ENCODE data around the gene ASCC3. TPM values are rescaled to one million over a fixed set of nuclear protein-coding genes. Genes with fewer than 3 reads are reported as not detected.

The ASCC3 gene
- total RNA-seq, 1 donor from 2014 or later: 75.3 TPM

DNA sequence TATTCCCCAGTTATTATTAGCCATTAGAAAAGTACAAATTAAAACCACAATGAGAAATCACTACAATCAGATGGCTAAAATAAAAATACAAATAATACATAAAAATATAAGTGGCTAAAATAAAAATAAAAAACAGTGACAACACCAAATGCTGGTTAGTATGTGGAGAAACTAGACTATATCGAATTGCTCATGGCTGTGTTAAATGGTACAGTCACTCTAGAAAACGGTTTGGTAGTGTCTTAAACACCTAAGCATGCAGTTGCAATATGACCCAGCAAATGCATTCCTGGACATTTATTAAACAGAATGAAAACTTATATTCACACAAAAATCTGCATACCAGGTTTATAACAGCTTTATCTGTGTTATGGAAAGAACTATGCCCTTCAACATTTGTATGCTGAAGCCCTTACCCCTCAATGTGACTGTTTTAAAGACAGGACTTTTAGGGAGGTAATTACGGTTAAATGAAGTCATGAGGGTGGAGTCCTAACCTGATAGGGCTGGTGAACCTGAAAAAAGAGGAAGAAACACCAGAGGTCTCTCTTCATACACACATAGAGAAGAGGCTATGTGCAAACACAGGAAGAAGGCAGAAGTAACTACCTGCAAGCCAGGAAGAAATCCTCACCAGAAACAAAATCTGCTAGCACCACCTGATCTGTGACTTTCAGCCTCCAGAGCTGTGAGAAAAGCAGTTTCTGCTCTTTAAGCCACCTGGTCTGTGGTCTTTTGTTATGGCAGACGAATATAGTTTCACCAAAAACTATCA lies 84.9 kb downstream of the ASCC3 start:
- H3K27ac Mint-ChIP-seq: no peak overlapping the region
- no peak overlapping the region for H3K4me2 ChIP-seq
- no peak overlapping the region for H3K4me3 ChIP-seq
- H3K9me3 ChIP-seq (ENCODE audit: low read depth): no peaks in the 10 kb centered on the region
- no peaks in the 10 kb centered on the region for H4K20me1 ChIP-seq (ENCODE audit: low read depth)
- peaks cover 7% of the 10 kb centered on the region for H3K36me3 ChIP-seq
- H3K36me3 Mint-ChIP-seq: no peaks in the 10 kb centered on the region
- no peaks in the 10 kb centered on the region for H3K9me3 Mint-ChIP-seq
- H3K79me2 ChIP-seq (ENCODE audit: low read depth): peaks cover 5% of the 10 kb centered on the region
- peaks cover 20% of the 10 kb centered on the region for H3K4me1 ChIP-seq
- peaks cover 4% of the 10 kb centered on the region for H3F3A ChIP-seq (ENCODE audit: low read depth)
- no peaks in the 10 kb centered on the region for H3K27me3 Mint-ChIP-seq (ENCODE audit: insufficient read depth, low read depth)
- no peak for TF ChIP-seq CTCF (IDR thresholded peaks at IDR 0.05)
- TF ChIP-seq EZH2phosphoT487 (IDR thresholded peaks at IDR 0.05): no peak
- TF ChIP-seq EZH2 (IDR thresholded peaks at IDR 0.05): no peak
- H2AFZ ChIP-seq (replicated peaks): no peak overlapping the region
- H3K4me3 Mint-ChIP-seq: no peak overlapping the region
- no peak for DNase-seq (ENCODE audit: low spot score)
- H3K27me3 ChIP-seq: no peaks in the 10 kb centered on the region
- peaks cover 4% of the 10 kb centered on the region for H3K4me1 Mint-ChIP-seq
- H3K27ac ChIP-seq: no peak overlapping the region
- H3K9ac ChIP-seq: no peak overlapping the region

GRCh38 chr6:100790084-100790483 lies 91.0 kb downstream of the ASCC3 start:
- H3K9me3 Mint-ChIP-seq: no peaks in the 10 kb centered on the region
- Histone ChIP-seq H4K20me1 (ENCODE audit: low read depth) (no peaks in the 10 kb centered on the region), H3K79me2 (ENCODE audit: low read depth) (no peaks in the 10 kb centered on the region), H3K4me3 (no peak overlapping the region), H3K9me3 (ENCODE audit: low read depth) (no peaks in the 10 kb centered on the region), H3K4me2 (no peak overlapping the region), H3K27me3 (no peaks in the 10 kb centered on the region), H3K9ac (no peak overlapping the region), H2AFZ (replicated peaks) (no peak overlapping the region), H3K36me3 (no peaks in the 10 kb centered on the region), H3K27ac (no peak overlapping the region), H3F3A (ENCODE audit: low read depth) (peaks cover 4% of the 10 kb centered on the region), H3K4me1 (peaks cover 8% of the 10 kb centered on the region)
- no peaks in the 10 kb centered on the region for H3K27me3 Mint-ChIP-seq (ENCODE audit: insufficient read depth, low read depth)
- TF ChIP-seq EZH2 (IDR thresholded peaks at IDR 0.05) (no peak), CTCF (IDR thresholded peaks at IDR 0.05) (no peak), EZH2phosphoT487 (IDR thresholded peaks at IDR 0.05) (no peak)
- H3K4me1 Mint-ChIP-seq: peaks cover 3% of the 10 kb centered on the region
- DNase-seq (ENCODE audit: low spot score): no peak
- H3K27ac Mint-ChIP-seq: no peak overlapping the region
- no peak overlapping the region for H3K4me3 Mint-ChIP-seq
- no peaks in the 10 kb centered on the region for H3K36me3 Mint-ChIP-seq

DNA sequence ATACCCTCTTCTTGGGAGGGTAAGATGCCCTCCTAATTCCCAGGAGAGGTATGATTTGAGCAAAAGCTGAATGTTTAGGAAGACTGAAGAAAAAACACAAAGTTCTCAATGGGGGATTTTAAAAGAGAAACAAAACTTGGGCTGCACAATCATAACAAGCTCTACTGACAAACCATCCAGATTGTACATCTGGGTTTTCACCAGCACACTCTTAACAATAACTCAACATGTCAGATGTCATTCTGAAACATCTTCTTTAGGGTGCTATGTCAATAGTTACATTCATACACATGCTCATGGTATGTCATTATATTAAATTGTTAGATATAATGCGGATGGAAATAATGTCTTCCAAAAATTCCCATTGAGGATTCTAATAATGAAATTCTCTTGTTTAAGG lies 95.1 kb downstream of the ASCC3 start:
- no peaks in the 10 kb centered on the region for H3K9me3 ChIP-seq (ENCODE audit: low read depth)

More for the DNA sequence above, 95.1 kb downstream of the ASCC3 start:
- H3K27ac ChIP-seq: no peak overlapping the region
- Mint-ChIP-seq H3K9me3 (no peaks in the 10 kb centered on the region), H3K27ac (no peak overlapping the region), H3K4me1 (no peaks in the 10 kb centered on the region), H3K36me3 (no peaks in the 10 kb centered on the region), H3K27me3 (ENCODE audit: insufficient read depth, low read depth) (no peaks in the 10 kb centered on the region), H3K4me3 (no peak overlapping the region)
- H3K4me2 ChIP-seq: no peak overlapping the region
- H4K20me1 ChIP-seq (ENCODE audit: low read depth): no peaks in the 10 kb centered on the region
- no peaks in the 10 kb centered on the region for H3F3A ChIP-seq (ENCODE audit: low read depth)
- no peak overlapping the region for H3K9ac ChIP-seq
- no peaks in the 10 kb centered on the region for H3K79me2 ChIP-seq (ENCODE audit: low read depth)
- no peaks in the 10 kb centered on the region for H3K4me1 ChIP-seq
- DNase-seq (ENCODE audit: low spot score): no peak
- no peak overlapping the region for H2AFZ ChIP-seq (replicated peaks)
- H3K27me3 ChIP-seq: no peaks in the 10 kb centered on the region
- H3K4me3 ChIP-seq: no peak overlapping the region
- TF ChIP-seq CTCF (IDR thresholded peaks at IDR 0.05) (no peak), EZH2phosphoT487 (IDR thresholded peaks at IDR 0.05) (no peak)
- H3K36me3 ChIP-seq: no peaks in the 10 kb centered on the region

Measured in neural progenitor cell (in vitro differentiated cells).